K562 (cell line): ENCODE data around the gene SERTAD2. TPM values are rescaled to one million over a fixed set of nuclear protein-coding genes. Genes with fewer than 3 reads are reported as not detected.

Experiments
- E2F8 ChIP-seq: fragments of 450-650 bp; IDR thresholded peaks from 2 replicates; pipeline ENCODE4 v1.7.1; 2018; ENCODE audit warnings: mild to moderate bottlenecking, low read depth; ENCODE audit not compliant: partially characterized antibody
- KLF13 ChIP-seq: fragments of 450-650 bp; IDR thresholded peaks from 2 replicates; pipeline ENCODE4 v1.6.1; 2016; ENCODE audit warnings: missing genetic modification characterization, low read depth, mild to moderate bottlenecking, missing compliant biosample characterization, moderate library complexity, borderline replicate concordance
- MAX ChIP-seq: sonication (generic); formaldehyde crosslinking; IDR thresholded peaks from 2 replicates; pipeline ENCODE4 v1.9.0; 2022; ENCODE audit warnings: mild to moderate bottlenecking, missing genetic modification reagents
- NR3C1 ChIP-seq: sonication (generic); formaldehyde crosslinking; IDR thresholded peaks from 2 replicates; pipeline ENCODE4 v1.8.1; 2022; ENCODE audit warnings: missing genetic modification reagents
- RBM15 ChIP-seq: fragments of 200-400 bp; formaldehyde crosslinking; IDR thresholded peaks from 2 replicates; pipeline ENCODE4 v1.6.1; 2018; ENCODE audit warnings: mild to moderate bottlenecking, low read length, moderate library complexity; ENCODE audit not compliant: insufficient read depth
- TFAP4 ChIP-seq: sonication (generic); formaldehyde crosslinking; IDR thresholded peaks from 2 replicates; pipeline ENCODE4 v1.8.0; 2022; ENCODE audit warnings: missing genetic modification reagents, mild to moderate bottlenecking, moderate library complexity, borderline replicate concordance
- ZNF592 ChIP-seq: fragments of 450-650 bp; IDR thresholded peaks from 2 replicates; pipeline ENCODE4 v1.6.1; 2017; ENCODE audit warnings: antibody characterized with exemption, mild to moderate bottlenecking
- ZNF785 ChIP-seq: fragments of 250-450 bp; sonication (Bioruptor Pico); IDR thresholded peaks from 2 replicates; pipeline ENCODE4 v1.4.0; 2020; ENCODE audit warnings: mild to moderate bottlenecking
- polyA plus RNA-seq, 8 experiments: library from polyadenylated mRNA; depleted of rRNA in 4 of 8; stranded (reverse) in 5 of 8; unstranded in 3 of 8; fragments of >200 nt; fragmentation: Nextera tagmentation in 2 of 8; fragmentation: Illumina TruSeq in 1 of 8; extraction: Ambion mirVana in 2 of 8; extraction: Trizol in 1 of 8; gene quantifications; 2 replicates each; pipeline versions ENCODE4 v1.2.1 to v1.2.3, GENCODE V29; 2011 to 2014; ENCODE audit warnings: inconsistent platforms in 1 of 8, missing spikeins in 1 of 8
- total RNA-seq, 7 experiments: library from RNA; depleted of rRNA in 6 of 7; stranded (reverse); fragments of >200 nt in 6 of 7; fragmentation: Illumina TruSeq in 2 of 7; extraction: Trizol in 2 of 7; gene quantifications; 2 replicates each; pipeline versions ENCODE4 v1.2.1 to v1.2.3, GENCODE V29; 2011 to 2021; ENCODE audit warnings: low replicate concordance in 1 of 7

The SERTAD2 gene
- total and polyA plus RNA-seq, 9 of the 15 experiments (the other 6 are each of a cell fraction or from before 2014, with no cell fraction given) = 3.0 to 12.5 (median 6.1) TPM

- no peak for TF ChIP-seq E2F8
- TF ChIP-seq NR3C1 = no peak
- no peak for TF ChIP-seq KLF13 (tag)
- TF ChIP-seq ZNF785 (CRISPR knock-in tag) = no peak
- TF ChIP-seq RBM15 = no peak
- no peak for TF ChIP-seq TFAP4 (CRISPR knock-in tag)
- no peak for TF ChIP-seq ZNF592
- no peak for TF ChIP-seq MAX
Measured at GRCh38 chr2:64613276-64613675, 40.4 kb downstream of the SERTAD2 start (continued).
